WTC11 (cell line): ENCODE measurements around the gene MTX1. TPM values are rescaled to one million over a fixed set of nuclear protein-coding genes. Genes with fewer than 3 reads are reported as not detected.

Source experiments
- ATAC-seq: fragments of 200-7000 bp; cut with Tn5 transposase; 2 replicates; pipeline ENCODE4 v1.10.0; 2021; ENCODE audit warnings: mild to moderate bottlenecking, moderate library complexity
- CTCF ChIA-PET: fragments of 300-600 bp; sonication (Branson Sonifier 250); formaldehyde crosslinking; loops from one replicate; lab custom pipeline; 2021; ENCODE audit warnings: antibody characterized with exemption; lab: Charles Lee
- POLR2A ChIA-PET: fragments of 350-600 bp; sonication (Branson Sonifier 250); formaldehyde crosslinking; loops from one replicate; lab custom pipeline; 2021; ENCODE audit warnings: antibody characterized with exemption; lab: Charles Lee
- DNase-seq: peaks from one replicate; pipeline ENCODE4 v3.0.0; 2021; ENCODE audit warnings: low spot score
- H3K27ac Mint-ChIP-seq: 2 replicates; pipeline ENCODE4 v1.8.0; 2021; ENCODE audit warnings: mixed read lengths
- H3K27me3 Mint-ChIP-seq: 2 replicates; pipeline ENCODE4 v1.8.0; 2021; ENCODE audit warnings: low read depth, mild to moderate bottlenecking, moderate library complexity, mixed read lengths
- H3K36me3 Mint-ChIP-seq: 2 replicates; pipeline ENCODE4 v1.8.0; 2021; ENCODE audit warnings: mixed read lengths
- H3K4me1 Mint-ChIP-seq: 2 replicates; pipeline ENCODE4 v1.8.0; 2022; ENCODE audit warnings: mixed read lengths
- H3K4me3 Mint-ChIP-seq: 2 replicates; pipeline ENCODE4 v1.8.0; 2021; ENCODE audit warnings: mild to moderate bottlenecking, moderate library complexity, mixed read lengths
- H3K9me3 Mint-ChIP-seq: 2 replicates; pipeline ENCODE4 v1.8.0; 2021; ENCODE audit warnings: mixed read lengths
- ATF1 ChIP-seq: sonication (generic); formaldehyde crosslinking; IDR thresholded peaks from 2 replicates; pipeline ENCODE4 v1.8.1; 2023; ENCODE audit warnings: mild to moderate bottlenecking, moderate library complexity, missing genetic modification reagents
- CBFB ChIP-seq: sonication (generic); formaldehyde crosslinking; IDR thresholded peaks from 2 replicates; pipeline ENCODE4 v1.8.1; 2022; ENCODE audit warnings: mild to moderate bottlenecking, low read depth, missing genetic modification reagents
- EMX1 ChIP-seq: fragments of 250-450 bp; sonication (Bioruptor Pico); IDR thresholded peaks from 2 replicates; pipeline ENCODE4 v1.8.0; 2021; ENCODE audit warnings: mild to moderate bottlenecking
- KAT7 ChIP-seq: sonication (generic); formaldehyde crosslinking; IDR thresholded peaks from 2 replicates; pipeline ENCODE4 v1.8.1; 2023; ENCODE audit warnings: missing genetic modification reagents, mild to moderate bottlenecking, borderline replicate concordance
- MXD4 ChIP-seq: fragments of 250-450 bp; sonication (Bioruptor Pico); IDR thresholded peaks from 2 replicates; pipeline ENCODE4 v1.8.0; 2021; ENCODE audit warnings: mild to moderate bottlenecking, moderate library complexity, borderline replicate concordance
- NFYB ChIP-seq: sonication (generic); formaldehyde crosslinking; conservative IDR thresholded peaks from 2 replicates; pipeline ENCODE4 v1.8.0; 2022; ENCODE audit warnings: low read depth, missing genetic modification reagents
- SOX15 ChIP-seq: fragments of 250-450 bp; sonication (Bioruptor Pico); IDR thresholded peaks from 2 replicates; pipeline ENCODE4 v1.9.0; 2021; ENCODE audit warnings: mild to moderate bottlenecking
- TEAD4 ChIP-seq: sonication (generic); formaldehyde crosslinking; IDR thresholded peaks from 2 replicates; pipeline ENCODE4 v1.8.0; 2022; ENCODE audit warnings: mild to moderate bottlenecking, missing genetic modification reagents
- TP53 ChIP-seq: sonication (generic); formaldehyde crosslinking; IDR thresholded peaks from 2 replicates; pipeline ENCODE4 v1.8.1; 2023; ENCODE audit warnings: mild to moderate bottlenecking, missing genetic modification reagents
- ZNF232 ChIP-seq: sonication (generic); formaldehyde crosslinking; IDR thresholded peaks from 2 replicates; pipeline ENCODE4 v1.8.0; 2022; ENCODE audit warnings: mild to moderate bottlenecking, missing genetic modification reagents
- ZNF396 ChIP-seq: fragments of 250-450 bp; sonication (Bioruptor Pico); IDR thresholded peaks from 2 replicates; pipeline ENCODE4 v1.8.0; 2021; ENCODE audit warnings: mild to moderate bottlenecking, moderate library complexity, borderline replicate concordance
- total RNA-seq: library from RNA; stranded (reverse); gene quantifications from 3 replicates; pipeline ENCODE4 v1.2.3, GENCODE V29; 2021
- TF ChIP-seq, protein P1 (sequence below): sonication (generic); formaldehyde crosslinking; IDR thresholded peaks from 2 replicates; pipeline ENCODE4 v1.8.1; 2022; ENCODE audit warnings: low read depth, mild to moderate bottlenecking, moderate library complexity, missing genetic modification reagents, borderline replicate concordance
- TF ChIP-seq, protein P2 (sequence below): fragments of 250-450 bp; sonication (Bioruptor Pico); IDR thresholded peaks from 2 replicates; pipeline ENCODE4 v1.9.0; 2021; ENCODE audit warnings: mild to moderate bottlenecking, borderline replicate concordance
- TF ChIP-seq, protein P3 (sequence below): sonication (generic); formaldehyde crosslinking; IDR thresholded peaks from 2 replicates; pipeline ENCODE4 v1.8.1; 2023; ENCODE audit warnings: mild to moderate bottlenecking, missing genetic modification reagents, moderate library complexity
- TF ChIP-seq, protein P4 (sequence below): sonication (generic); formaldehyde crosslinking; conservative IDR thresholded peaks from 2 replicates; pipeline ENCODE4 v1.8.1; 2022; ENCODE audit warnings: mild to moderate bottlenecking, missing genetic modification reagents
- TF ChIP-seq, protein P5 (sequence below): sonication (generic); formaldehyde crosslinking; IDR thresholded peaks from 2 replicates; pipeline ENCODE4 v1.8.0; 2022; ENCODE audit warnings: mild to moderate bottlenecking, missing genetic modification reagents

Gene MTX1
- total RNA-seq, 1 experiment from 2014 or later, result 62.8 TPM

DNA sequence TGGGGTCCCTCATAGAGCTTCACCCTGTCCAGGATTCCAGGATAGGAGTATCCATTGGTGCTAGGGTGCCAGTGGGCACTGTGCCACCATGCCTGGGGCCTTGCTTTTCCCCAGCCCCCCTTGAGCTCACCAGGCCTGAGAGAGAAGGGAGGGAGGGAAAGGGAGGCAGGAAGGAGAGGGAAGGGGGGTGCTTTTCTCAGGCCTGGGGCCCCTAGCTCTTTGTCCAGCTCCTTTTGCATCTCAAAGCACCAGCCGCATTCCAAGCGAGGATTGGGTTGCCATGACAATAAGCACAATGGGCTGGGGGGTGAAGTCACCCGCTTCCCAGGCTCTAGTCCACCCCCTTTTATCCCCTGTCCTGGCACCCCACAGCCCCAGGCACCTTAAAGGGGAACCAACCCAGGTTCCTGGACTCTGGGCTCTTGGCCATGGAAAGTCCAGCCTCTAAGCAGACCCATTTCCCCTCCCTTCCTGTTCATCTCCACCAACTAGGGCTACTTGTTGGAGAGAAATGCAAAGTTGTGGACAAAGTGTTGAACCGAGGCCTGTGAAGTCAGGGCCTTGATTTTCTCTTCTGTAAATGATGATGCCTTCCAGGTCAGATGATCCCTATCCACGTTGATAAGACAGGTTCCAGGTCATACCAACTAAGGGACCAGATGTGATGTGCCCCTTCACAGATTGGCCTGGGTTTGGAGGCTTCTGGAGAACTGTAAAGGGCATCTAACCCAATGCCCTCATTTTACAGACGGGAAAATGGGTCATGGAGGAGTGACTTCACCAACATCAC lies 12.2 kb upstream of the MTX1 start (continued):
- TF ChIP-seq, protein P1, sequence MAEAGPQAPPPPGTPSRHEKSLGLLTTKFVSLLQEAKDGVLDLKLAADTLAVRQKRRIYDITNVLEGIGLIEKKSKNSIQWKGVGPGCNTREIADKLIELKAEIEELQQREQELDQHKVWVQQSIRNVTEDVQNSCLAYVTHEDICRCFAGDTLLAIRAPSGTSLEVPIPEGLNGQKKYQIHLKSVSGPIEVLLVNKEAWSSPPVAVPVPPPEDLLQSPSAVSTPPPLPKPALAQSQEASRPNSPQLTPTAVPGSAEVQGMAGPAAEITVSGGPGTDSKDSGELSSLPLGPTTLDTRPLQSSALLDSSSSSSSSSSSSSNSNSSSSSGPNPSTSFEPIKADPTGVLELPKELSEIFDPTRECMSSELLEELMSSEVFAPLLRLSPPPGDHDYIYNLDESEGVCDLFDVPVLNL (CRISPR knock-in tag), result no peak
- TF ChIP-seq, protein P2, sequence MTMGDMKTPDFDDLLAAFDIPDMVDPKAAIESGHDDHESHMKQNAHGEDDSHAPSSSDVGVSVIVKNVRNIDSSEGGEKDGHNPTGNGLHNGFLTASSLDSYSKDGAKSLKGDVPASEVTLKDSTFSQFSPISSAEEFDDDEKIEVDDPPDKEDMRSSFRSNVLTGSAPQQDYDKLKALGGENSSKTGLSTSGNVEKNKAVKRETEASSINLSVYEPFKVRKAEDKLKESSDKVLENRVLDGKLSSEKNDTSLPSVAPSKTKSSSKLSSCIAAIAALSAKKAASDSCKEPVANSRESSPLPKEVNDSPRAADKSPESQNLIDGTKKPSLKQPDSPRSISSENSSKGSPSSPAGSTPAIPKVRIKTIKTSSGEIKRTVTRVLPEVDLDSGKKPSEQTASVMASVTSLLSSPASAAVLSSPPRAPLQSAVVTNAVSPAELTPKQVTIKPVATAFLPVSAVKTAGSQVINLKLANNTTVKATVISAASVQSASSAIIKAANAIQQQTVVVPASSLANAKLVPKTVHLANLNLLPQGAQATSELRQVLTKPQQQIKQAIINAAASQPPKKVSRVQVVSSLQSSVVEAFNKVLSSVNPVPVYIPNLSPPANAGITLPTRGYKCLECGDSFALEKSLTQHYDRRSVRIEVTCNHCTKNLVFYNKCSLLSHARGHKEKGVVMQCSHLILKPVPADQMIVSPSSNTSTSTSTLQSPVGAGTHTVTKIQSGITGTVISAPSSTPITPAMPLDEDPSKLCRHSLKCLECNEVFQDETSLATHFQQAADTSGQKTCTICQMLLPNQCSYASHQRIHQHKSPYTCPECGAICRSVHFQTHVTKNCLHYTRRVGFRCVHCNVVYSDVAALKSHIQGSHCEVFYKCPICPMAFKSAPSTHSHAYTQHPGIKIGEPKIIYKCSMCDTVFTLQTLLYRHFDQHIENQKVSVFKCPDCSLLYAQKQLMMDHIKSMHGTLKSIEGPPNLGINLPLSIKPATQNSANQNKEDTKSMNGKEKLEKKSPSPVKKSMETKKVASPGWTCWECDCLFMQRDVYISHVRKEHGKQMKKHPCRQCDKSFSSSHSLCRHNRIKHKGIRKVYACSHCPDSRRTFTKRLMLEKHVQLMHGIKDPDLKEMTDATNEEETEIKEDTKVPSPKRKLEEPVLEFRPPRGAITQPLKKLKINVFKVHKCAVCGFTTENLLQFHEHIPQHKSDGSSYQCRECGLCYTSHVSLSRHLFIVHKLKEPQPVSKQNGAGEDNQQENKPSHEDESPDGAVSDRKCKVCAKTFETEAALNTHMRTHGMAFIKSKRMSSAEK (CRISPR knock-in tag), result no peak

DNA sequence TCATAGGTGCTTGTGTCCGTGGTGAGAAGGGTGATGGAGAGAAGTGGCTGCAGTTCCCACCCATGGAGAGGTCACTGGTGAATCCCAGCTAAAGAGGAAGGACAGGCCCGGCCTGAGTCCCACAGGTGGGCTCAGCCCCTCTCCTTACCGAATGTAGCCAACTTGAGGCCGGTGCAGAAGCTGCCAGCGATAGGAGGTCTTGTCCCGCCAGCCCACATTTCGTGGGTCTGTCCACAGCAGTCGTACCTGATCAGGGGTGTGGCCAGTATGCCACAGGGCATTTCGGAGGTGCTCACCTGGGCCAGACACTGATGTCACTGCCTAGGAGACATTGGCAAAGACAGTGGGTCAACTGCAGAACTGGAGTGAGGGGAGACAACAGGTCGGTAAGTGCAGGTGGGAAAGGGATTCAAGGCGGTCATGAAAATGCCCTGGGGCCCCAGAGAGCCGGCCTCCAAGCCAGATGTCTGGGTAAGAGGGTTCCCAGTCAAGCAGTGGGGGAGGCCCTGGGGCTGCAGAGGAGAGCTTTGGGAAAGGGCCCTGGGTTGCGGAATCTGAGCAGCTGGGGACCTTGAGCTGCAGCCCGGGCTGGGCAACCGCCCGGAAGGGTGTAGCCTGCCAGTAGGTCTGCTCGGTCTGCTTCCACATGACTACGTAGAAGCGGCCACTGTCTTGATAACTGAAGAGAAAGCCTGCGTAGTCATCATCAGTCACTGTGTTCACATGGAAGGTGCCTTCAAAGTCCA lies 11.4 kb upstream of the MTX1 start:
- 0 out of 2 replicates have a peak, but pooled peaks have one; percentile 47 for TF ChIP-seq EMX1
- TF ChIP-seq, protein P3, sequence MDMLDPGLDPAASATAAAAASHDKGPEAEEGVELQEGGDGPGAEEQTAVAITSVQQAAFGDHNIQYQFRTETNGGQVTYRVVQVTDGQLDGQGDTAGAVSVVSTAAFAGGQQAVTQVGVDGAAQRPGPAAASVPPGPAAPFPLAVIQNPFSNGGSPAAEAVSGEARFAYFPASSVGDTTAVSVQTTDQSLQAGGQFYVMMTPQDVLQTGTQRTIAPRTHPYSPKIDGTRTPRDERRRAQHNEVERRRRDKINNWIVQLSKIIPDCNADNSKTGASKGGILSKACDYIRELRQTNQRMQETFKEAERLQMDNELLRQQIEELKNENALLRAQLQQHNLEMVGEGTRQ (CRISPR knock-in tag), result no peak
- Mint-ChIP-seq H3K36me3 (peaks cover 56% of the 10 kb centered on the region), H3K4me1 (peaks cover 32% of the 10 kb centered on the region), H3K4me3 (peak overlapping the region; percentile 99), H3K27me3 (peaks cover 4% of the 10 kb centered on the region; the same call in 1 of the 2 replicates), H3K27ac (peak overlapping the region; percentile 98), H3K9me3 (no peaks in the 10 kb centered on the region)
- ChIA-PET POLR2A (interaction anchor here (1.0 to 2.3 kb wide), 3 partner anchors 8 to 23 kb away, joined by 5 to 35 read pairs (median 5); partner anchors contain the start of genes MTX1, THBS3 and TRIM46), CTCF (interaction anchor here (1.2 to 1.8 kb wide), 2 partner anchors 10 to 54 kb away, joined by 3 to 6 read pairs; no protein-coding TSS in a partner anchor)
- ATAC-seq (no peak), DNase-seq (no peak)

DNA sequence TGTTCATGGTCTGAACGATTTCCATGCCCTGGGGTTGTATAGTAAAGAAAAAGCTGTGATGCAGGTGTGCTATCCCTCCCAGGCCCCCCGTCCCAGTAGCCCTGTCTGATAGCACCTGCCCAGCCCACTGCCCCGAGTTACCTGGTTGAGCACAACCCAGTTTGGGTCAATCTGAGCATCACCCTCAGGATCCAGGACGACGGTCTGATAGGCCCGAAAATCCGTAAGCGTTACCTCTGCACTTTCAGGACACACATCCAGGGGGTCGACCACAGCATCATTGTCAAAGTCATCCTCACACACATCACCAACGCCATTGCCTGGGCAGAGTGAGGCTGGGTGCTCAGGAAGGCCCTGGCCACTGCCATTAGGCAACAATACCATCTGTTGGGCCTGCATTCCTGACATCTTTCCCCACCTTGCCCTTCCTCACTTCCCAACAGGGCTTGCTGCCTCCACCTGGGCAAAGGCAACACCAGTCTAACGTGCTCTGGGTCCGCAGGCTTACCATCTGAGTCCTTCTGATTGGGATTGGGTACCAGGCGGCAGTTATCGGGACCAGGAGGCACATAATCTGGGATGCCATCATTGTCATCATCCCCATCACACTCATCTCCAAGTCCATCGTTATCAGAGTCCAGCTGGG lies 10.5 kb upstream of the MTX1 start:
- CTCF ChIA-PET, result interaction anchor here (1.2 to 1.8 kb wide), 2 partner anchors 9 to 53 kb away, joined by 3 to 6 read pairs; no protein-coding TSS in a partner anchor
- H3K4me3 Mint-ChIP-seq, result peak overlapping the region; percentile 99; the same call in 1 of the 2 replicates
- H3K27me3 Mint-ChIP-seq, result no peaks in the 10 kb centered on the region; the same call in 1 of the 2 replicates
- TF ChIP-seq ZNF396 (CRISPR knock-in tag) (no peak), SOX15 (CRISPR knock-in tag) (no peak), ZNF232 (CRISPR knock-in tag) (no peak), TEAD4 (no peak), NFYB (CRISPR knock-in tag) (no peak), CBFB (CRISPR knock-in tag) (no peak), MXD4 (CRISPR knock-in tag) (no peak), TP53 (CRISPR knock-in tag) (no peak), KAT7 (no peak), ATF1 (CRISPR knock-in tag) (no peak)
- TF ChIP-seq, protein P4, sequence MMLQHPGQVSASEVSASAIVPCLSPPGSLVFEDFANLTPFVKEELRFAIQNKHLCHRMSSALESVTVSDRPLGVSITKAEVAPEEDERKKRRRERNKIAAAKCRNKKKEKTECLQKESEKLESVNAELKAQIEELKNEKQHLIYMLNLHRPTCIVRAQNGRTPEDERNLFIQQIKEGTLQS, result no peak
- TF ChIP-seq, protein P5, sequence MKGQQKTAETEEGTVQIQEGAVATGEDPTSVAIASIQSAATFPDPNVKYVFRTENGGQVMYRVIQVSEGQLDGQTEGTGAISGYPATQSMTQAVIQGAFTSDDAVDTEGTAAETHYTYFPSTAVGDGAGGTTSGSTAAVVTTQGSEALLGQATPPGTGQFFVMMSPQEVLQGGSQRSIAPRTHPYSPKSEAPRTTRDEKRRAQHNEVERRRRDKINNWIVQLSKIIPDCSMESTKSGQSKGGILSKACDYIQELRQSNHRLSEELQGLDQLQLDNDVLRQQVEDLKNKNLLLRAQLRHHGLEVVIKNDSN (CRISPR knock-in tag), result no peak
- ATAC-seq, result no peak
- no peaks in the 10 kb centered on the region for H3K9me3 Mint-ChIP-seq
- peak overlapping the region; percentile 72; the same call in 1 of the 2 replicates for H3K27ac Mint-ChIP-seq
- peaks cover 26% of the 10 kb centered on the region for H3K4me1 Mint-ChIP-seq
- POLR2A ChIA-PET, result interaction anchor here (1.0 to 2.3 kb wide), 2 partner anchors 10 to 24 kb away, joined by 5 to 35 read pairs; partner anchors contain the start of genes MTX1, THBS3 and TRIM46
- peaks cover 63% of the 10 kb centered on the region for H3K36me3 Mint-ChIP-seq
- no peak for DNase-seq
